Ovary (tissue), 3 donors: ENCODE measurements around the gene FAM177B.

ENCODE experiments used
- CTCF ChIP-seq, 3 donors: fragments of 450-650 bp in 2 of 3; fragments of 200-600 bp in 1 of 3; IDR thresholded peaks; one replicate each; pipeline versions ENCODE4 v1.5.1 to v1.8.0; 2016 to 2022; ENCODE audit warnings: antibody characterized with exemption in 3 of 3, mild to moderate bottlenecking in 1 of 3
- EP300 ChIP-seq: sonication (generic); formaldehyde crosslinking; IDR thresholded peaks from one replicate; pipeline ENCODE4 v1.6.1; 2017; ENCODE audit warnings: antibody characterized with exemption
- POLR2A ChIP-seq: fragments of 450-650 bp; IDR thresholded peaks from one replicate; pipeline ENCODE4 v1.6.1; 2017; ENCODE audit warnings: antibody characterized with exemption, mild to moderate bottlenecking, moderate library complexity
- donor health status: DM: no; HTN: no; CAD: no.

GRCh38 chr1:222702210-222702609 is 34.8 kb upstream of the FAM177B start:
- TF ChIP-seq CTCF (IDR thresholded peaks at IDR 0.05) (no peak), POLR2A (no peak), EP300 (no peak)
